GM12874 (cell line): ENCODE results near the gene AGMAT.

Experiments
- TF ChIP-seq, protein P1 (sequence below): IDR thresholded peaks from 2 replicates; pipeline ENCODE4 v1.5.1; 2011; ENCODE audit warnings: low read depth, mild to moderate bottlenecking, control low read depth, low read length, moderate library complexity; ENCODE audit not compliant: insufficient read depth

Gene AGMAT

DNA sequence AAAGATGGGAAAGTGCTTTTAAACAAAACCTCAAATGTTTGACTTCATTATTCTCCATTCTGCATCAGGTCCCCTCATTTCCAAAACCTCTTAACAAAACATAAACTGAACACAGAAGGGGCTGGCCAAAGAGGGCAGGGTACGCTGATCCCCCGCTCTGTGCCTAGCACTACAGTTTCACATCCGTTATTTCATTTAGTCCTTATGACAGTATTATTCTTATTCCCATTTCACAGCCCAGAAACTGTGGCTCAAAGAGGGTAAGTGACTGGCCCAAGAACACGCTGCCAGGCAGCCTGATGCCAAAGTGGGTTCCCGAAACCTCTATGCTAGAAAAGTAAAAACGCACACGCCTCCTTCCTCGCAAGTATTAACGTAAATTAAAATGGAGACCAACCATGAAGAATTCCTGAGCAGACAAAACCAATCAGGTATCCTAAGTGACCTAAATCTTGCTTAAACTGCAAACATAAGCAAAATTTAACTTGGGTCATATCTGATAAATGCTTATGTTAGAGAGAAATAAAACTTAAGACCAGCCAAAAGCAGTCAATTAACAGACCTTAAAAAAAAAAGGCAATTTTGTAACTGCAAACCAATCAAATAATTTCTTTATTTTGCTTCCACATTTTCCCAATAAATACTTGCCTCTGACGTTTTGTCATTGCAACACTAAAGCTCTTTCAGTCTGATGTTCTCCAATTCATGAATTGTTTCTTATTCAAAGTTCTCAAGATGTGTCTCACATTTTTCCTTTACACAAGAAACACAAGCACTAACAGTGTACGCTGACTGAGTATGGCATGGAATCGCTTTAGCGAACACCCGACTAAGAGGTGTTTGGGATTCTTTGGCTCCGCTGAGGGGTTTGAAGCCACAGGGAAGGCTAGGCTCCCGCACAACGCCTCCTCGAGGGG, 61.5 kb downstream of the AGMAT start:
- TF ChIP-seq, protein P1, sequence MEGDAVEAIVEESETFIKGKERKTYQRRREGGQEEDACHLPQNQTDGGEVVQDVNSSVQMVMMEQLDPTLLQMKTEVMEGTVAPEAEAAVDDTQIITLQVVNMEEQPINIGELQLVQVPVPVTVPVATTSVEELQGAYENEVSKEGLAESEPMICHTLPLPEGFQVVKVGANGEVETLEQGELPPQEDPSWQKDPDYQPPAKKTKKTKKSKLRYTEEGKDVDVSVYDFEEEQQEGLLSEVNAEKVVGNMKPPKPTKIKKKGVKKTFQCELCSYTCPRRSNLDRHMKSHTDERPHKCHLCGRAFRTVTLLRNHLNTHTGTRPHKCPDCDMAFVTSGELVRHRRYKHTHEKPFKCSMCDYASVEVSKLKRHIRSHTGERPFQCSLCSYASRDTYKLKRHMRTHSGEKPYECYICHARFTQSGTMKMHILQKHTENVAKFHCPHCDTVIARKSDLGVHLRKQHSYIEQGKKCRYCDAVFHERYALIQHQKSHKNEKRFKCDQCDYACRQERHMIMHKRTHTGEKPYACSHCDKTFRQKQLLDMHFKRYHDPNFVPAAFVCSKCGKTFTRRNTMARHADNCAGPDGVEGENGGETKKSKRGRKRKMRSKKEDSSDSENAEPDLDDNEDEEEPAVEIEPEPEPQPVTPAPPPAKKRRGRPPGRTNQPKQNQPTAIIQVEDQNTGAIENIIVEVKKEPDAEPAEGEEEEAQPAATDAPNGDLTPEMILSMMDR, result no peak

DNA sequence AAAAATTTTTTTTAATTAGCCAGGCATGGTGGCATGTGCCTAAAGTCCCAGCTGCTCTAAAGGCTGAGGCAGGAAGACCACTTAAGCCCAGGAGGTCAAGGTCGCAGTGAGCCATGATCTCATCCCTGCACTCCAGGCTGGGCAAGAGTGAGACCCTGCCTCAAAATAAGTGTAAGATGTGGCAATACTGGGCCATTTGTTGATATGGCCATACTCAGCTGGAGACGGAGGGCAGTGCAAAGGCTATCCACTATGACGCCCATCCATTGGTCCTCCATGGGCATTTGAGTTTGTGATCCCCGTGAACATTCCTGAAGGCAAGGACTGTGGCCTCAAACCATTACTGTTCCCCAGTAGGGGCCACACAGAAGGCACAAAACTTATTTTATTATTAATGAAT, 62.3 kb downstream of the AGMAT start:
- TF ChIP-seq, protein P1, result no peak
